ENCODE data around the gene SPATS2L.

The SPATS2L gene

GRCh38 chr2:200469708-200470211, 163.3 kb downstream of the SPATS2L start:
- DNase-seq (ENCODE audit: insufficient read length) (no peak), FAIRE-seq (no peak)
- TF ChIP-seq TAF1 (IDR thresholded peaks at IDR 0.05; ENCODE audit: borderline replicate concordance, low read depth, low read length) (no peak), POLR2AphosphoS5 (IDR thresholded peaks at IDR 0.05; ENCODE audit: low read depth, low read length) (no peak), POLR2A (IDR thresholded peaks at IDR 0.05; ENCODE audit: low read depth, low read length) (no peak)

GRCh38 chr2:200470230-200470629, 163.7 kb downstream of the SPATS2L start:
- DNase-seq (ENCODE audit: insufficient read length) (no peak), FAIRE-seq (no peak)
- TF ChIP-seq POLR2AphosphoS5 (IDR thresholded peaks at IDR 0.05; ENCODE audit: low read depth, low read length) = no peak
- no peak for TF ChIP-seq POLR2A (IDR thresholded peaks at IDR 0.05; ENCODE audit: low read depth, low read length)
- no peak for TF ChIP-seq TAF1 (IDR thresholded peaks at IDR 0.05; ENCODE audit: borderline replicate concordance, low read depth, low read length)

GRCh38 chr2:200471324-200471848, 164.9 kb downstream of the SPATS2L start:
- FAIRE-seq = peak; percentile 86
- peak; percentile 38 for DNase-seq (ENCODE audit: insufficient read length)
- TF ChIP-seq POLR2AphosphoS5 (IDR thresholded peaks at IDR 0.05; ENCODE audit: low read depth, low read length) (no peak), POLR2A (IDR thresholded peaks at IDR 0.05; ENCODE audit: low read depth, low read length) (no peak), TAF1 (IDR thresholded peaks at IDR 0.05; ENCODE audit: borderline replicate concordance, low read depth, low read length) (no peak)

- peak; percentile 33 for FAIRE-seq
- no peak for DNase-seq (ENCODE audit: insufficient read length)
- no peak for TF ChIP-seq POLR2A (IDR thresholded peaks at IDR 0.05; ENCODE audit: low read depth, low read length)
- TF ChIP-seq POLR2AphosphoS5 (IDR thresholded peaks at IDR 0.05; ENCODE audit: low read depth, low read length) = no peak
- no peak for TF ChIP-seq TAF1 (IDR thresholded peaks at IDR 0.05; ENCODE audit: borderline replicate concordance, low read depth, low read length)
These were observed 165.6 kb downstream of the SPATS2L start for GRCh38 chr2:200471928-200472645.

GRCh38 chr2:200472853-200473464, 166.5 kb downstream of the SPATS2L start:
- peak; percentile 81 for FAIRE-seq
- DNase-seq (ENCODE audit: insufficient read length) = no peak
- TF ChIP-seq POLR2AphosphoS5 (IDR thresholded peaks at IDR 0.05; ENCODE audit: low read depth, low read length) = no peak
- TF ChIP-seq TAF1 (IDR thresholded peaks at IDR 0.05; ENCODE audit: borderline replicate concordance, low read depth, low read length) = no peak
- no peak for TF ChIP-seq POLR2A (IDR thresholded peaks at IDR 0.05; ENCODE audit: low read depth, low read length)

- DNase-seq (ENCODE audit: insufficient read length) (no peak), FAIRE-seq (no peak)
- TF ChIP-seq TAF1 (IDR thresholded peaks at IDR 0.05; ENCODE audit: borderline replicate concordance, low read depth, low read length) = no peak
- no peak for TF ChIP-seq POLR2AphosphoS5 (IDR thresholded peaks at IDR 0.05; ENCODE audit: low read depth, low read length)
These were observed 169.3 kb downstream of the SPATS2L start for GRCh38 chr2:200475795-200476194.

- no peak for FAIRE-seq
- DNase-seq (ENCODE audit: insufficient read length) = no peak
These were observed 170.3 kb downstream of the SPATS2L start for GRCh38 chr2:200476836-200477235.

GRCh38 chr2:200477667-200478131, 171.2 kb downstream of the SPATS2L start:
- DNase-seq (ENCODE audit: insufficient read length) = no peak
- TF ChIP-seq POLR2AphosphoS5 (IDR thresholded peaks at IDR 0.05; ENCODE audit: low read depth, low read length) (no peak), TAF1 (IDR thresholded peaks at IDR 0.05; ENCODE audit: borderline replicate concordance, low read depth, low read length) (no peak), POLR2A (IDR thresholded peaks at IDR 0.05; ENCODE audit: low read depth, low read length) (no peak)
- no peak for FAIRE-seq

More at GRCh38 chr2:200476836-200477235, 170.3 kb downstream of the SPATS2L start:
- TF ChIP-seq TAF1 (IDR thresholded peaks at IDR 0.05; ENCODE audit: borderline replicate concordance, low read depth, low read length) = no peak
- TF ChIP-seq POLR2A (IDR thresholded peaks at IDR 0.05; ENCODE audit: low read depth, low read length) = no peak
- no peak for TF ChIP-seq POLR2AphosphoS5 (IDR thresholded peaks at IDR 0.05; ENCODE audit: low read depth, low read length)

- DNase-seq (ENCODE audit: insufficient read length) = no peak
- TF ChIP-seq POLR2AphosphoS5 (IDR thresholded peaks at IDR 0.05; ENCODE audit: low read depth, low read length) = no peak
- TF ChIP-seq POLR2A (IDR thresholded peaks at IDR 0.05; ENCODE audit: low read depth, low read length) = no peak
- no peak for TF ChIP-seq TAF1 (IDR thresholded peaks at IDR 0.05; ENCODE audit: borderline replicate concordance, low read depth, low read length)
- FAIRE-seq = no peak
These were observed 173.3 kb downstream of the SPATS2L start for GRCh38 chr2:200479692-200480265.

- DNase-seq (ENCODE audit: insufficient read length) (no peak), FAIRE-seq (no peak)
- TF ChIP-seq POLR2AphosphoS5 (IDR thresholded peaks at IDR 0.05; ENCODE audit: low read depth, low read length) = no peak
- TF ChIP-seq TAF1 (IDR thresholded peaks at IDR 0.05; ENCODE audit: borderline replicate concordance, low read depth, low read length) = no peak
- TF ChIP-seq POLR2A (IDR thresholded peaks at IDR 0.05; ENCODE audit: low read depth, low read length) = no peak
These were observed 175.7 kb downstream of the SPATS2L start for GRCh38 chr2:200482194-200482593.

GRCh38 chr2:200483729-200484198, 177.3 kb downstream of the SPATS2L start:
- no peak for TF ChIP-seq POLR2A (IDR thresholded peaks at IDR 0.05; ENCODE audit: low read depth, low read length)
- no peak for TF ChIP-seq POLR2AphosphoS5 (IDR thresholded peaks at IDR 0.05; ENCODE audit: low read depth, low read length)
- TF ChIP-seq TAF1 (IDR thresholded peaks at IDR 0.05; ENCODE audit: borderline replicate concordance, low read depth, low read length) = no peak
- DNase-seq (ENCODE audit: insufficient read length) (peak; percentile 26), FAIRE-seq (peak; percentile 84)

Data from GM12892 (cell line).